AG09319 (cell line): ENCODE results near the gene LRRFIP2.

Experiments
- DNase-seq: peaks from one replicate; pipeline ENCODE4 v3.0.0-alpha.2; 2010; ENCODE audit warnings: low read depth; ENCODE audit errors: extremely low read depth
- CTCF ChIP-seq: IDR thresholded peaks from 2 replicates; pipeline ENCODE4 v1.5.1; 2011; ENCODE audit warnings: low read depth, mild to moderate bottlenecking, inconsistent platforms, low read length, moderate library complexity

Gene LRRFIP2

DNA sequence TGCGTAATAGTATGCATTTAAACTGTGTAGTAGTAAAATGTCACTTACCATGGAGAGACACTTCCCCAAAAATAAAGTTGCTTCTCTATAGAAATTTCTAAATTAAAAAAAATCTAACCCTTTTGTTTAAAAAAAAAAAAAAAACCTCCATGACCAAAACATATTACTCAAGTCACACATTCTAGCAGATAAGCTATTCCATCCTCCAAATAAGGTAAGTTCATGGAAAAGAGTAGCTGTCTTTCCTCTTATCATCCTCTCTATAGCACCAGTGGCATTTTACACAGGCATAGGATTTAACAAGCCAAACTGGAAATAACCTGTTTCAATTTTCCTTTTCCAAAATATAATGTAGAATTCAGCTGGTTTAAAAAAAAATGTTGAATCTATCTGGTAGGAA, 57.4 kb downstream of the LRRFIP2 start:
- no peak for DNase-seq

GRCh38 chr3:37115446-37115845, 58.9 kb downstream of the LRRFIP2 start:
- DNase-seq = no peak
- TF ChIP-seq CTCF = no peak

More for the DNA sequence above, 57.4 kb downstream of the LRRFIP2 start:
- no peak for TF ChIP-seq CTCF

DNA sequence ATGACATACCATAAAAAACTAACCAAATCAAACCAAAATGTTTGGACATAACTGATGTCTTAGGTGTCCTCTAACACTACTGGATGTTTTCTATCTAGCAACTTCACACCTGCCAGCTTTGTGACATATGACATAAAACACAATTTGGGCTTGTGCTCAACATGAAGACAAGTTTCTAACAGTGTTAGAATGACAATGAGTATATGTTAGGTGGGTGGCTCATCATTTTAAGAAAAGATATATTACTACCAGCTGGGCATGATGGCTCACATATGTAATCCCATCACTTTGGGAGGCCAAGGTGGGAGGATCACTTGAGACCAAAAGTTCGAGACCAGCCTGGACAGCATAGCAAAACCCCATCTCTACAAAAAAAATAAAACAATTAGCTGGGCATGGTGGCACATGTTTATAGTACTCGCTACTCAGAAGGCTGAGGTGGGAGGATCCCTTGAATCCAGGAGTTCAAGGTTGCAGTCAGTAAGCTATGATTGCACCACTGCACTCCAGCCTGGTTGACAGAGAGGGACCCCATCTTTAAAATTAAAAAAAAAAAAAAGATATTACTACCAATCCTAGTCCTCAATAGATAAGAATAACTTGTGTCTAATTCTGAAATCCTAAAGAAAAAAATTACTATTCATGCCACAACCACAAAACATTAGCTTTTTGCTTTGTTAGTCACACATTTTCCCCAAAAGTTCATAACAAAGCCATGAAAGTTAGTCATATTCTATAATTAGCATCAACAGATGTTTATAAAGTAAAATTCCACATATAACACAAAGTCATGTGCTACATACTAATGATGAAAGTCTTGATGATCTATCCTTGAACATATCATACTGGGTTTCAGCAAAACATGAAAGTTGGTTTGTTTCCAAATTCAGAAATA, 59.9 kb downstream of the LRRFIP2 start:
- no peak for TF ChIP-seq CTCF
- DNase-seq = peak; percentile 57

GRCh38 chr3:37112987-37113386, 61.4 kb downstream of the LRRFIP2 start:
- DNase-seq = no peak
- TF ChIP-seq CTCF = no peak

DNA sequence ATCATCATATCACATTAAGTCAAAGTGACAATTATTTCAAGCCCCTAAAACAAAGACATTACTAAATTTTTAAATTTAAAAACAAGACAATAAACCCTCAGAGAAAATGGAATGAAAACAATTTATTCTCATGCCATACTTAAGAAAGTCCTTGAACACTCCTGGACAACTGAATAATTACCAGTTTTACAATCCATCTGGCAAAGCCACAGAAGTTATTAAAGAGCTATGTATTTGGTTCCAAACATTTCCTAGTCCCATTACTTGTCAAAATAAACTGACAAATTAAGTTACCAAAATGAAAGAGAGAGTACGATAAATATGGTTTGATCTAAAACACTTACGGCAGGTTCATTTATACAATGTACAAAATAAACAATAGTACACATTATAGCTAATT, 63.2 kb downstream of the LRRFIP2 start:
- DNase-seq = peak; percentile 47
- no peak for TF ChIP-seq CTCF

DNA sequence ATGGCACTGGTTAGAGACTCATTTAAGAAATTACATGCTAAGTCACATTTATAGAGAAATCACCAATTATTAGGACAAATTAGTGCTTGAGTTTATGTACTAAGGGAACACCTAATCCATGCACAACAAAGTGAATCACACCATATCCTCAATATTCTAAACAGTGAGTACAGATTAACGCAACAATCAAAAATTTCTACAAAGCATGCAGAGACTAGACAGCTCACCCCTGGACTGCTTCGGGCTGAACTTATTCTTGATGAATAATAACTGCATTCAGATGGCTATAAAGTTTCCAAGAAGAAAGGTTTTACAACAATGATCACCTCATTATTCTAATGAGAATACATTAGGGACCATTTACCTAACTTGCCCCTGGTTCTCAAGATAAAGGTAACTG, 66.5 kb downstream of the LRRFIP2 start:
- no peak for TF ChIP-seq CTCF
- no peak for DNase-seq

DNA sequence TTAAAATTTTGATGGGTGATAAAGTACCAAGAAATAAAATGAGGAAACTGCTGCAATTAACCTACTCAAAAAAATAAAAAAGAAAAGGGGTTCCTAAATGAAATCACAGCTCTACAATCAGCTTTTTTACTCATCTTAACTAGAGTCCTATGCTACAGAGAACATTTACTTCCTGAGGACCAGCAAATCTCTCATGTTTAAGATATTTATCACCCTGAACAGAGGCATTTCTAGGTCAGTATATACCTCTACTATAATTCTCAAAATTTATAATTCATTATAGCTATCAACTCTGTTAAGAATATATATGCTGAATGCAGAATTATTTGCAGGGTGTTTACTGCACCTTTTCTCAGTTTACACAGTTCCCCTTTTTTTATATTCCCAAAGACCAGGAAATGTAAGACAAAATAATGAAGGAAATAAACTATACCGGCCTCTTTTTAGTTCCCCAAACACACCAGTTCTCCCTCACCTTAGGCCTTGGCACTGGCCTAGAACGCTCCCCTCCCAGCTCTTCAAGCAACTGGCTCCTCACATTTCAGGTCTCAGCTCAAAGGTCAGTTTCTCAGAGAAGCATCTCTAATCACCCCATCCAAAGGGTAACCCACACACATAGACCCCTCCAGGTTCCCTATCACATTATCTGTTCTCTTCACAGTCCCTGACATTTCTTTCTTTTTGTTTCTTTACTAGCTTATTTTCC, 71.1 kb downstream of the LRRFIP2 start:
- TF ChIP-seq CTCF = no peak

More for the DNA sequence above, 71.1 kb downstream of the LRRFIP2 start:
- no peak for DNase-seq
